ENCODE results near the gene CEP85L. TPM values are rescaled to one million over a fixed set of nuclear protein-coding genes. Genes with fewer than 3 reads are reported as not detected.

The CEP85L gene
- total and polyA plus RNA-seq, 2 experiments from 2014 or later: 9.1 to 10.1 TPM

GRCh38 chr6:118506071-118506638, 145.2 kb downstream of the CEP85L start:
- no peak overlapping the region for H2AFZ ChIP-seq
- H3K36me3 ChIP-seq (ENCODE audit: insufficient read depth): no peaks in the 10 kb centered on the region
- no peaks in the 10 kb centered on the region for H3K79me2 ChIP-seq (replicated peaks; ENCODE audit: insufficient read depth)
- peaks cover 9% of the 10 kb centered on the region; the same call in 1 of the 3 replicates for H3K36me3 Mint-ChIP-seq (ENCODE audit: low read depth)
- H3K4me2 ChIP-seq: no peak overlapping the region
- no peak overlapping the region for H3K4me3 ChIP-seq
- H3F3A ChIP-seq (replicated peaks; ENCODE audit: low read depth): no peaks in the 10 kb centered on the region
- no peak overlapping the region for H3K27ac ChIP-seq (ENCODE audit: low read depth)
- H4K20me1 ChIP-seq (replicated peaks; ENCODE audit: insufficient read depth): no peaks in the 10 kb centered on the region
- H3K4me1 ChIP-seq (ENCODE audit: insufficient read depth): no peaks in the 10 kb centered on the region
- H3K27ac Mint-ChIP-seq: no peak overlapping the region; the same call in 1 of the 2 replicates
- H3K4me1 Mint-ChIP-seq: no peaks in the 10 kb centered on the region
- no peak for ATAC-seq
- H3K27me3 ChIP-seq (ENCODE audit: insufficient read depth): no peaks in the 10 kb centered on the region
- H3K4me3 Mint-ChIP-seq: no peak overlapping the region
- H3K27me3 Mint-ChIP-seq (ENCODE audit: insufficient read depth, low read depth, poor library complexity): peaks cover 1% of the 10 kb centered on the region
- H3K9me3 Mint-ChIP-seq: no peaks in the 10 kb centered on the region
- H3K9me2 ChIP-seq (ENCODE audit: insufficient read depth): no peaks in the 10 kb centered on the region
- no peak for TF ChIP-seq POLR2AphosphoS5 (IDR thresholded peaks at IDR 0.05; ENCODE audit: low read depth)
- TF ChIP-seq ZNF462 (CRISPR knock-in tag; IDR thresholded peaks at IDR 0.05): no peak
- DNase-seq (ENCODE audit: low spot score): no peak

GRCh38 chr6:118505656-118506055, 145.7 kb downstream of the CEP85L start:
- H3K27ac ChIP-seq (ENCODE audit: low read depth): no peak overlapping the region
- H3K9me2 ChIP-seq (ENCODE audit: insufficient read depth): no peaks in the 10 kb centered on the region
- Mint-ChIP-seq H3K36me3 (ENCODE audit: low read depth) (peaks cover 14% of the 10 kb centered on the region; the same call in 2 of the 3 replicates), H3K27me3 (ENCODE audit: insufficient read depth, low read depth, poor library complexity) (peaks cover 3% of the 10 kb centered on the region), H3K9me3 (peaks cover 4% of the 10 kb centered on the region), H3K4me1 (no peaks in the 10 kb centered on the region), H3K27ac (no peak overlapping the region), H3K4me3 (no peak overlapping the region)
- no peaks in the 10 kb centered on the region for H3K27me3 ChIP-seq (ENCODE audit: insufficient read depth)
- no peak overlapping the region for H3K4me2 ChIP-seq
- H3F3A ChIP-seq (replicated peaks; ENCODE audit: low read depth): no peaks in the 10 kb centered on the region
- no peaks in the 10 kb centered on the region for H4K20me1 ChIP-seq (replicated peaks; ENCODE audit: insufficient read depth)
- no peaks in the 10 kb centered on the region for H3K79me2 ChIP-seq (replicated peaks; ENCODE audit: insufficient read depth)
- ATAC-seq: no peak
- H3K4me3 ChIP-seq: no peak overlapping the region
- H3K36me3 ChIP-seq (ENCODE audit: insufficient read depth): no peaks in the 10 kb centered on the region
- H2AFZ ChIP-seq: no peak overlapping the region
- no peaks in the 10 kb centered on the region for H3K4me1 ChIP-seq (ENCODE audit: insufficient read depth)
- DNase-seq (ENCODE audit: low spot score): no peak
- no peak for TF ChIP-seq ETS1 (IDR thresholded peaks at IDR 0.05)
- no peak for TF ChIP-seq EZH2phosphoT487 (IDR thresholded peaks at IDR 0.05; ENCODE audit: unreplicated experiment)
- TF ChIP-seq CTCF (conservative IDR thresholded peaks at IDR 0.05; ENCODE audit: low read depth in 2 of 2): no peak
- no peak for TF ChIP-seq ZNF331 (CRISPR knock-in tag; IDR thresholded peaks at IDR 0.05; ENCODE audit: low read depth)
- no peak for TF ChIP-seq ZNF114 (CRISPR knock-in tag; IDR thresholded peaks at IDR 0.05)
